Tibial nerve (tissue), 4 donors: ENCODE data around the gene HPRT1.

Experiments used
- CTCF ChIP-seq, 5 experiments: fragments of 200-600 bp in 3 of 5; fragments of 450-650 bp in 2 of 5; sonication (generic) in 3 of 5; IDR thresholded peaks; one replicate each; pipeline ENCODE4 v1.5.1; 2016 to 2019; ENCODE audit warnings: antibody characterized with exemption in 5 of 5, mild to moderate bottlenecking in 3 of 5, moderate library complexity in 2 of 5
- EP300 ChIP-seq, 2 donors: sonication (generic); formaldehyde crosslinking; IDR thresholded peaks; one replicate each; pipeline ENCODE4 v1.6.1; 2017; ENCODE audit warnings: antibody characterized with exemption in 2 of 2, mild to moderate bottlenecking in 1 of 2

DNA sequence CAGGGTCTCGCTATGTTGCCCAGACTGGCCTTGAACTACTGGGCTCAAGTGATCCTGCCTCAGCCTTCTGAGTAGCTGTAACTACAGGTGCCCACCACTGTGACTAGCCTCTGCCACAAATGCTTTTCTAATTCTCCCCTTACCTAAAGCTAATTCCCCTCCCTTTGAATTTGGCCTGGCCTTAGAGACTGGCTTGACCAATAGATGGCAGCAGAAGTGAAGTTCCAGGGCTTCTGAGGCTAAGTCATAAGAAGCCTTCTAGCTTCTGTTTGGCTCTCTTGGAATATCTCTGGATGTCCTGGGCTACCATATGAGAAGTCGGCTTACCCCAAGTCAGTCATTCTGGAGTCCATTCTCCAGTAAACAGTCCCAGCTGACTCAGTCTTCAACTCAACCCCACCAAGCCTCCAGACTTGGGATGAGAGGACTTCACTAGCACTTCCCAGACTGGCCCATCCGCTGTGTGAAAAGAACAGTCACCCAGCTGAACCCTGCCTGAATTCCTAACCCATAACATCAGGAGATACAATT lies 61.0 kb downstream of the HPRT1 start:
- TF ChIP-seq EP300 (IDR thresholded peaks at IDR 0.05) (no peak), CTCF (IDR thresholded peaks at IDR 0.05) (peak in 2 of 5 experiments; percentile 20 to 27)
